ENCODE measurements around the gene PGLYRP2. TPM values are rescaled to one million over a fixed set of nuclear protein-coding genes. Genes with fewer than 3 reads are reported as not detected.

Gene PGLYRP2
- total and polyA plus RNA-seq, 2 donors (not counting 3 experiments of a cell fraction or from before 2014, with no cell fraction given): 0.03 to 0.18 TPM

DNA sequence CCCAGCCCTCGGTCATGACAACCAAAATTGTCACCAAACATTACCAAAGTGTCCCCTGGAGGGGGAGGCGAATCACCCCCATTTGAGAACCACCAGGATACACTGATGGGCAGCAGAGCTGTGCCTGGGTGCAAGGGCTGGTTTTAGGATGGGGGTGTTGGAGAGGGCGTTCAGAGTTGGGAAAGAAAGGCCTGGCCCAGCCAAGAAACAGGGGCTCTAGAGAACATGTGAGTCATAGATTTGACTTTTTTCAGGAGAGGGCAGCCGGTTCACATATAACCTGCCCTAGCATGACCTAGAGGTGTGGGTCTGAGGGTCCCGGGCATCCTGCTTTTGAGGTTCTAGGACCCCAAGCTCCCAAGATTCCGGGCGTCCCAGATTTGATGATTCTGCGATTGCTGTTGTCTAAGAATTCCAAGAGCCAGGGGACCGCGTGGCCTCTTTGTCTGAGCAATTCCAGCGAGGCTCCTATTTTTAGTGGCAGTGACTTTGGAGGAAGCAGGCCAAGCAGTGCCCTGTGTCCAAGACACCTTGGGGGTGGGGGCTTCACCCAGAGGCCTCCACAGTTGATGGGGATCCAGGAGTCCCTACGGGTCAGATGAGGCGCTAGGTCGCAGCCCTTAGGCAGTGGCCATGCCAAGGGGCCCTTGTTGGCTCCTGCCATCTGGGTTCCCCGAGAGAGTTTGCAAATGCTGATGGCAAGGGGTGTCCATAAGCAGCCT lies 34.6 kb downstream of the PGLYRP2 start:
- H3K4me2 ChIP-seq (ENCODE audit: insufficient read depth, low read length): no peak overlapping the region
- peaks cover 8% of the 10 kb centered on the region for H3K4me1 ChIP-seq (ENCODE audit: control insufficient read depth, extremely low read depth, insufficient read depth, low read length)
- H3K79me2 ChIP-seq (ENCODE audit: control insufficient read depth, insufficient read depth, low read length): no peaks in the 10 kb centered on the region
- no peak overlapping the region for H3K9ac ChIP-seq (replicated peaks; ENCODE audit: extremely low read depth, insufficient read depth, low read length)
- CTCF ChIA-PET: no interaction called here
- H3K9me3 ChIP-seq (replicated peaks; ENCODE audit: control insufficient read depth, insufficient read depth, low read length): no peaks in the 10 kb centered on the region
- H3K36me3 ChIP-seq (ENCODE audit: control insufficient read depth in 2 of 2, extremely low read depth in 1 of 2, insufficient read depth in 2 of 2, low read length in 2 of 2): no peaks in the 10 kb centered on the region
- dilution Hi-C loops (cut with MboI; ENCODE audit: extremely low pct_ligation_motif_present, low sequenced_read_pairs): no loop called here
- no peak overlapping the region for H2AFZ ChIP-seq (ENCODE audit: low read depth, low read length)
- BruUV-seq (replicated peaks): no TSS peak
- FAIRE-seq: no peak
- intact Hi-C loops (cut with micrococcal nuclease): no loop called here
- TF ChIP-seq MYC (IDR thresholded peaks at IDR 0.05; ENCODE audit: low read depth, low read length) (no peak), FOS (IDR thresholded peaks at IDR 0.05; ENCODE audit: borderline replicate concordance, insufficient read depth, low read length) (no peak), GATA2 (IDR thresholded peaks at IDR 0.05; ENCODE audit: insufficient read depth, insufficient read length, low read depth, low read length) (no peak), POLR2A (IDR thresholded peaks at IDR 0.05; ENCODE audit: low read depth, low read length) (no peak), POLR2AphosphoS5 (IDR thresholded peaks at IDR 0.05; ENCODE audit: insufficient read depth, low read depth, low read length) (no peak), JUN (IDR thresholded peaks at IDR 0.05; ENCODE audit: borderline replicate concordance, insufficient read depth, insufficient read length, low read depth) (no peak), EZH2 (IDR thresholded peaks at IDR 0.05; ENCODE audit: borderline replicate concordance, low read depth, low read length, severe bottlenecking) (no peak)
- TF ChIP-seq, protein P1, sequence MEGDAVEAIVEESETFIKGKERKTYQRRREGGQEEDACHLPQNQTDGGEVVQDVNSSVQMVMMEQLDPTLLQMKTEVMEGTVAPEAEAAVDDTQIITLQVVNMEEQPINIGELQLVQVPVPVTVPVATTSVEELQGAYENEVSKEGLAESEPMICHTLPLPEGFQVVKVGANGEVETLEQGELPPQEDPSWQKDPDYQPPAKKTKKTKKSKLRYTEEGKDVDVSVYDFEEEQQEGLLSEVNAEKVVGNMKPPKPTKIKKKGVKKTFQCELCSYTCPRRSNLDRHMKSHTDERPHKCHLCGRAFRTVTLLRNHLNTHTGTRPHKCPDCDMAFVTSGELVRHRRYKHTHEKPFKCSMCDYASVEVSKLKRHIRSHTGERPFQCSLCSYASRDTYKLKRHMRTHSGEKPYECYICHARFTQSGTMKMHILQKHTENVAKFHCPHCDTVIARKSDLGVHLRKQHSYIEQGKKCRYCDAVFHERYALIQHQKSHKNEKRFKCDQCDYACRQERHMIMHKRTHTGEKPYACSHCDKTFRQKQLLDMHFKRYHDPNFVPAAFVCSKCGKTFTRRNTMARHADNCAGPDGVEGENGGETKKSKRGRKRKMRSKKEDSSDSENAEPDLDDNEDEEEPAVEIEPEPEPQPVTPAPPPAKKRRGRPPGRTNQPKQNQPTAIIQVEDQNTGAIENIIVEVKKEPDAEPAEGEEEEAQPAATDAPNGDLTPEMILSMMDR (IDR thresholded peaks at IDR 0.05; ENCODE audit: extremely low read depth in 1 of 2, insufficient read depth in 1 of 2, low read depth in 1 of 2, low read length in 2 of 2): no peak
- H3K4me3 ChIP-seq (replicated peaks in 1 of 3; ENCODE audit: insufficient read depth in 1 of 3, low read depth in 1 of 3, low read length in 3 of 3): no peak overlapping the region
- POLR2A ChIA-PET: no interaction called here
- no peaks in the 10 kb centered on the region for H3K9me1 ChIP-seq (replicated peaks; ENCODE audit: control insufficient read depth, extremely low read depth, insufficient read depth, low read length)
- H3K27me3 ChIP-seq (ENCODE audit: control insufficient read depth in 2 of 2, insufficient read depth in 2 of 2, low read length in 2 of 2): no peaks in the 10 kb centered on the region
- H3K27ac ChIP-seq (ENCODE audit: insufficient read depth, low read depth, low read length): no peak overlapping the region
- no peaks in the 10 kb centered on the region for H4K20me1 ChIP-seq (replicated peaks; ENCODE audit: control insufficient read depth, extremely low read depth, insufficient read depth, low read length)
- DNase-seq (ENCODE audit: low read depth, low spot score): no peak
